Colonic mucosa (tissue), 4 donors: Measurements from ENCODE around the gene USH1G. TPM values are rescaled to one million over a fixed set of nuclear protein-coding genes. Genes with fewer than 3 reads are reported as not detected.
A peak's percentile ranks its signal among the peaks of the same experiment; 100 is the strongest.
"Not testable (repeated sequence)": the region's sequence is repeated elsewhere in the genome, so short reads cannot be mapped to it uniquely, and the experiment has no call there.

Source experiments
- DNase-seq: peaks from one replicate; pipeline ENCODE4 v3.0.0-alpha.2; 2020
- H3K27ac ChIP-seq: fragments of 200-600 bp; one replicate; pipeline ENCODE4 v1.8.0; 2021
- H3K27me3 ChIP-seq: fragments of 200-600 bp; one replicate; pipeline ENCODE4 v1.8.0; 2021
- H3K36me3 ChIP-seq: fragments of 200-600 bp; one replicate; pipeline ENCODE4 v1.8.0; 2021
- H3K4me1 ChIP-seq: fragments of 200-600 bp; one replicate; pipeline ENCODE4 v1.8.0; 2021; ENCODE audit warnings: mild to moderate bottlenecking
- H3K4me3 ChIP-seq: fragments of 200-600 bp; one replicate; pipeline ENCODE4 v1.8.0; 2021
- H3K9ac ChIP-seq, 2 donors: one replicate each; pipeline ENCODE4 v1.7.0; 2013; ENCODE audit warnings: control low read depth in 2 of 2, low read depth in 2 of 2, low read length in 2 of 2
- H3K9me3 ChIP-seq: fragments of 200-600 bp; one replicate; pipeline ENCODE4 v1.8.0; 2021
- CTCF ChIP-seq: fragments of 200-600 bp; IDR thresholded peaks from one replicate; pipeline ENCODE4 v1.8.0; 2022; ENCODE audit warnings: antibody characterized with exemption, mild to moderate bottlenecking
- intact Hi-C: fragments of 100-400 bp; cut with DNase I; formaldehyde crosslinking; loops from one replicate; pipeline ENCODE4 v1.14.1; 2022
- total RNA-seq, 2 donors: library from RNA; stranded (reverse); fragmentation: NEBNext Ultra II Directional in 1 of 2; extraction: Animal tissue kit (Norgen Biotek cat#: 25700) in 1 of 2; gene quantifications; one replicate each; pipeline ENCODE4 v1.2.1, GENCODE V29; 2021
- donor health status: healthy.
- donor health status: DM: no; HTN: no; CAD: no.
- donor health status: DM: no; HTN: no; CAD: no.

Gene USH1G
- total RNA-seq, result under 1 TPM in 1 of 2 donors, not detected in 1; 0.05 TPM

GRCh38 chr17:74922694-74923537 lies at the start of gene USH1G:
USH1G (minus strand) TSS chr17:74923255; CDS start chr17:74923073, 182 bp downstream.
- Histone ChIP-seq H3K36me3 (no peaks in the 10 kb centered on the region), H3K4me1 (peaks cover 12% of the 10 kb centered on the region), H3K9ac (no peak within 1 kb of the TSS), H3K9me3 (no peaks in the 10 kb centered on the region), H3K4me3 (peak within 1 kb of the TSS; percentile 20), H3K27ac (no peak within 1 kb of the TSS), H3K27me3 (peaks cover 71% of the 10 kb centered on the region)
- DNase-seq, result no peak
- intact Hi-C loops, result no loop called here
- no peak for TF ChIP-seq CTCF

GRCh38 chr17:74972107-74972972 lies 49.3 kb upstream of the USH1G start, which contains the start of gene HID1:
HID1 (minus strand) TSS chr17:74972759; CDS start chr17:74972656, 103 bp downstream.
- DNase-seq, result peak; percentile 81
- TF ChIP-seq CTCF, result no peak
- Histone ChIP-seq H3K4me1 (peaks cover 4% of the 10 kb centered on the region), H3K36me3 (no peaks in the 10 kb centered on the region), H3K27ac (peak within 1 kb of the TSS; percentile 34), H3K4me3 (peak within 1 kb of the TSS; percentile 72), H3K9me3 (no peaks in the 10 kb centered on the region), H3K27me3 (no peaks in the 10 kb centered on the region), H3K9ac (peak within 1 kb of the TSS; percentile 58 to 62)
- intact Hi-C loops, result no loop called here

- no peaks in the 10 kb centered on the region for H3K9me3 ChIP-seq
- no peak for TF ChIP-seq CTCF
- intact Hi-C loops, result no loop called here
- peak overlapping the region; percentile 72 for H3K4me3 ChIP-seq
- peaks cover 4% of the 10 kb centered on the region for H3K4me1 ChIP-seq
- H3K27ac ChIP-seq, result peak overlapping the region; percentile 34
- no peak for DNase-seq
- H3K9ac ChIP-seq, result peak overlapping the region; percentile 55 to 62
- H3K36me3 ChIP-seq, result no peaks in the 10 kb centered on the region
- H3K27me3 ChIP-seq, result no peaks in the 10 kb centered on the region
Observed at GRCh38 chr17:74971842-74972106, 48.7 kb upstream of the USH1G start.

- peaks cover 4% of the 10 kb centered on the region for H3K4me1 ChIP-seq
- H3K27me3 ChIP-seq, result no peaks in the 10 kb centered on the region
- TF ChIP-seq CTCF, result no peak
- peak overlapping the region; percentile 34 for H3K27ac ChIP-seq
- intact Hi-C loops, result no loop called here
- peak overlapping the region; percentile 72 for H3K4me3 ChIP-seq
- no peaks in the 10 kb centered on the region for H3K9me3 ChIP-seq
- H3K9ac ChIP-seq, result peak overlapping the region; percentile 55 to 62
- H3K36me3 ChIP-seq, result no peaks in the 10 kb centered on the region
- DNase-seq, result no peak
Observed at GRCh38 chr17:74971069-74971841, 48.2 kb upstream of the USH1G start.

- no peak overlapping the region for H3K27ac ChIP-seq
- no peaks in the 10 kb centered on the region for H3K36me3 ChIP-seq
- H3K4me1 ChIP-seq, result peaks cover 4% of the 10 kb centered on the region
- intact Hi-C loops, result no loop called here
- no peaks in the 10 kb centered on the region for H3K27me3 ChIP-seq
- TF ChIP-seq CTCF, result no peak
- H3K9ac ChIP-seq, result peak overlapping the region in 1 of 2 donors; percentile 55
- DNase-seq, result no peak
- no peaks in the 10 kb centered on the region for H3K9me3 ChIP-seq
- H3K4me3 ChIP-seq, result no peak overlapping the region
Observed at GRCh38 chr17:74970395-74970794, 47.3 kb upstream of the USH1G start.

- H3K4me3 ChIP-seq, intact Hi-C loops, H3K9ac ChIP-seq, H3K4me1 ChIP-seq, DNase-seq, H3K27ac ChIP-seq, H3K27me3 ChIP-seq, H3K9me3 ChIP-seq, H3K36me3 ChIP-seq: not testable (repeated sequence)
Observed at GRCh38 chr17:74969501-74969900, 46.4 kb upstream of the USH1G start.
